Uterus (tissue), 2 donors: ENCODE data around the gene ARID1B.

Experiments used
- CTCF ChIP-seq, 4 experiments: fragments of 200-600 bp in 2 of 4; fragments of 450-650 bp in 2 of 4; sonication (generic) in 2 of 4; IDR thresholded peaks; one replicate each; pipeline ENCODE4 v1.5.1; 2016 to 2019; ENCODE audit warnings: antibody characterized with exemption in 4 of 4, mild to moderate bottlenecking in 2 of 4, moderate library complexity in 1 of 4
- POLR2A ChIP-seq, 2 donors: fragments of 450-650 bp; IDR thresholded peaks; one replicate each; pipeline ENCODE4 v1.6.1; 2016; ENCODE audit warnings: antibody characterized with exemption in 2 of 2, mild to moderate bottlenecking in 1 of 2, moderate library complexity in 1 of 2

- TF ChIP-seq CTCF (IDR thresholded peaks at IDR 0.05) (no peak), POLR2A (IDR thresholded peaks at IDR 0.05) (peak in 1 of 2 donors; percentile 56)
These were observed at the start of gene ARID1B for GRCh38 chr6:156776840-156777576.
